Stimulated activated CD8-positive, alpha-beta memory T cell treated with anti-CD3 and anti-CD28 coated beads, Interleukin-15, amount 100 ng/mL, for 4 hours (primary cell): ENCODE data around the gene EFTUD2.
"Not testable (repeated sequence)": the region's sequence is repeated elsewhere in the genome, so short reads cannot be mapped to it uniquely, and the experiment has no call there.

Experiments
- DNase-seq, 2 donors: peaks; one replicate each; pipeline ENCODE4 v3.0.0-alpha.2; 2020; ENCODE audit warnings: low read depth in 2 of 2

The EFTUD2 gene

GRCh38 chr17:44808656-44809388 is 90.4 kb downstream of the EFTUD2 start:
- not testable (repeated sequence) for DNase-seq

- no peak for DNase-seq
Observed at GRCh38 chr17:44808156-44808555, 91.1 kb downstream of the EFTUD2 start.

- no peak for DNase-seq
Observed at GRCh38 chr17:44807817-44808155, 91.5 kb downstream of the EFTUD2 start.

- no peak for DNase-seq
Observed at GRCh38 chr17:44807093-44807816, 92.0 kb downstream of the EFTUD2 start.

- DNase-seq = no peak
Observed at GRCh38 chr17:44804302-44805089, 94.7 kb downstream of the EFTUD2 start.

GRCh38 chr17:44801880-44802279 is 97.4 kb downstream of the EFTUD2 start:
- no peak for DNase-seq
